Fibroblast of lung (primary cell): ENCODE measurements around the gene ACTR1A. TPM values are rescaled to one million over a fixed set of nuclear protein-coding genes. Genes with fewer than 3 reads are reported as not detected.

Experiments
- DNase-seq, 2 donors: peaks; one replicate each; pipeline versions ENCODE4 v3.0.0 to v3.0.0-alpha.2; 2010; ENCODE audit warnings: low read depth in 2 of 2
- H2AFZ ChIP-seq: 2 replicates; pipeline ENCODE4 v1.5.1; 2012; ENCODE audit warnings: low read length, control low read depth, inconsistent platforms
- H3K27ac ChIP-seq: 2 replicates; pipeline ENCODE4 v1.5.1; 2011; ENCODE audit warnings: low read length, control low read depth; ENCODE audit not compliant: insufficient read depth
- H3K27me3 ChIP-seq: 2 replicates; pipeline ENCODE4 v1.5.1; 2011; ENCODE audit warnings: mild to moderate bottlenecking, low read length; ENCODE audit not compliant: control insufficient read depth, insufficient read depth
- H3K36me3 ChIP-seq: 2 replicates; pipeline ENCODE4 v1.5.1; 2011; ENCODE audit warnings: low read length; ENCODE audit not compliant: control insufficient read depth, insufficient read depth
- H3K4me1 ChIP-seq: 2 replicates; pipeline ENCODE4 v1.5.1; 2011; ENCODE audit warnings: low read length; ENCODE audit not compliant: control insufficient read depth, insufficient read depth; ENCODE audit errors: extremely low read depth
- H3K4me2 ChIP-seq: 2 replicates; pipeline ENCODE4 v1.5.1; 2011; ENCODE audit warnings: low read length, control low read depth; ENCODE audit not compliant: insufficient read depth; ENCODE audit errors: extremely low read depth
- H3K4me3 ChIP-seq, 4 experiments: fragments of 200-600 bp in 1 of 4; sonication (generic) in 1 of 4; replicated peaks in 1 of 4; 2 replicates each; pipeline ENCODE4 v1.5.1; 2011 to 2016; ENCODE audit warnings: low read length in 4 of 4, low read depth in 3 of 4, mild to moderate bottlenecking in 3 of 4, control low read depth in 2 of 4, inconsistent platforms in 1 of 4, mixed read lengths in 1 of 4; ENCODE audit not compliant: insufficient read depth in 1 of 4; ENCODE audit errors: control extremely low read depth in 1 of 4
- H3K79me2 ChIP-seq: 2 replicates; pipeline ENCODE4 v1.5.1; 2012; ENCODE audit warnings: mild to moderate bottlenecking, low read length, inconsistent platforms; ENCODE audit not compliant: control insufficient read depth, insufficient read depth
- H3K9ac ChIP-seq: 2 replicates; pipeline ENCODE4 v1.5.1; 2011; ENCODE audit warnings: mild to moderate bottlenecking, low read length, control low read depth; ENCODE audit not compliant: insufficient read depth
- H3K9me3 ChIP-seq: 2 replicates; pipeline ENCODE4 v1.5.1; 2012; ENCODE audit warnings: low read depth, low read length; ENCODE audit not compliant: control insufficient read depth, insufficient read depth
- H4K20me1 ChIP-seq: 2 replicates; pipeline ENCODE4 v1.5.1; 2011; ENCODE audit warnings: low read length; ENCODE audit not compliant: control insufficient read depth, insufficient read depth; ENCODE audit errors: extremely low read depth
- EZH2 ChIP-seq: IDR thresholded peaks from 2 replicates; pipeline ENCODE4 v1.5.1; 2012; ENCODE audit warnings: low read length, control low read depth, mild to moderate bottlenecking; ENCODE audit errors: missing control alignments
- polyA plus RNA-seq, 2 donors: library from polyadenylated mRNA; depleted of rRNA in 1 of 2; stranded (reverse) in 1 of 2; unstranded in 1 of 2; fragments of >200 nt; gene quantifications; 2 replicates each; pipeline ENCODE4 v1.2.1, GENCODE V29; 2011 to 2012; ENCODE audit warnings: missing spikeins in 1 of 2
- total RNA-seq: library from RNA; depleted of rRNA; stranded (reverse); fragments of >200 nt; gene quantifications from 2 replicates; pipeline ENCODE4 v1.2.1, GENCODE V29; 2014
- TF ChIP-seq, protein P1 (sequence below), 2 donors: IDR thresholded peaks in 1 of 2; conservative IDR thresholded peaks in 1 of 2; 1 replicate in 1 of 2; 2 replicates in 1 of 2; pipeline ENCODE4 v1.5.1; 2011 to 2012; ENCODE audit warnings: low read length in 2 of 2, control low read depth in 1 of 2, inconsistent platforms in 1 of 2, low read depth in 1 of 2, mild to moderate bottlenecking in 1 of 2

ACTR1A gene
- total and polyA plus RNA-seq, 2 donors (not counting 1 experiment from before 2014, with no cell fraction given): 125 to 128 TPM

DNA sequence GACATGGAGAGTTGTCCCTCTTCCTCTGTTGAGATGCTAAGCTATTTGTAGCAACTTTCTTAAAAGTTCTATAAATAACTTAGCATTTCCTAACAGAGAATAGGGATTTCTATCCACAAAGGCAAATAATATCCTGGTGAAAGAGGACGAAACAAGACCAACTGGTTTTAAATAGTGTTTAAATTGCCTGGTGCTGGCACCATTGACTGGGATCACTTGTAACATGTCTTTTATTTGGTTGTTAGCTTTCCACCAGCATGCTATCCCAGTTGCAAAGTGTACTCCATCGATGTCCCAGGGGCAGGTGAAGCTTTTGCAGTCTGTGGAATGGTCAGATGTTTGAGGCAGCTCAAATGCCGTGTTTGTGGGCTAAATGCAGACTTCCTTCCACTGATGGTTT is 5.0 kb upstream of the ACTR1A start:
- Histone ChIP-seq H3K79me2 (peaks cover 26% of the 10 kb centered on the region), H4K20me1 (no peaks in the 10 kb centered on the region), H3K36me3 (no peaks in the 10 kb centered on the region), H3K4me3 (no peak overlapping the region), H3K27me3 (no peaks in the 10 kb centered on the region), H3K4me2 (no peak overlapping the region), H3K4me1 (peaks cover 5% of the 10 kb centered on the region), H3K27ac (no peak overlapping the region), H3K9me3 (no peaks in the 10 kb centered on the region), H3K9ac (no peak overlapping the region), H2AFZ (no peak overlapping the region)
- no peak for DNase-seq
- TF ChIP-seq, protein P1, sequence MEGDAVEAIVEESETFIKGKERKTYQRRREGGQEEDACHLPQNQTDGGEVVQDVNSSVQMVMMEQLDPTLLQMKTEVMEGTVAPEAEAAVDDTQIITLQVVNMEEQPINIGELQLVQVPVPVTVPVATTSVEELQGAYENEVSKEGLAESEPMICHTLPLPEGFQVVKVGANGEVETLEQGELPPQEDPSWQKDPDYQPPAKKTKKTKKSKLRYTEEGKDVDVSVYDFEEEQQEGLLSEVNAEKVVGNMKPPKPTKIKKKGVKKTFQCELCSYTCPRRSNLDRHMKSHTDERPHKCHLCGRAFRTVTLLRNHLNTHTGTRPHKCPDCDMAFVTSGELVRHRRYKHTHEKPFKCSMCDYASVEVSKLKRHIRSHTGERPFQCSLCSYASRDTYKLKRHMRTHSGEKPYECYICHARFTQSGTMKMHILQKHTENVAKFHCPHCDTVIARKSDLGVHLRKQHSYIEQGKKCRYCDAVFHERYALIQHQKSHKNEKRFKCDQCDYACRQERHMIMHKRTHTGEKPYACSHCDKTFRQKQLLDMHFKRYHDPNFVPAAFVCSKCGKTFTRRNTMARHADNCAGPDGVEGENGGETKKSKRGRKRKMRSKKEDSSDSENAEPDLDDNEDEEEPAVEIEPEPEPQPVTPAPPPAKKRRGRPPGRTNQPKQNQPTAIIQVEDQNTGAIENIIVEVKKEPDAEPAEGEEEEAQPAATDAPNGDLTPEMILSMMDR (conservative IDR thresholded peaks at IDR 0.05 in 1 of 2, IDR thresholded peaks at IDR 0.05 in 1 of 2; ENCODE audit: low read depth in 1 of 2, low read length in 2 of 2): no peak
- no peak for TF ChIP-seq EZH2

DNA sequence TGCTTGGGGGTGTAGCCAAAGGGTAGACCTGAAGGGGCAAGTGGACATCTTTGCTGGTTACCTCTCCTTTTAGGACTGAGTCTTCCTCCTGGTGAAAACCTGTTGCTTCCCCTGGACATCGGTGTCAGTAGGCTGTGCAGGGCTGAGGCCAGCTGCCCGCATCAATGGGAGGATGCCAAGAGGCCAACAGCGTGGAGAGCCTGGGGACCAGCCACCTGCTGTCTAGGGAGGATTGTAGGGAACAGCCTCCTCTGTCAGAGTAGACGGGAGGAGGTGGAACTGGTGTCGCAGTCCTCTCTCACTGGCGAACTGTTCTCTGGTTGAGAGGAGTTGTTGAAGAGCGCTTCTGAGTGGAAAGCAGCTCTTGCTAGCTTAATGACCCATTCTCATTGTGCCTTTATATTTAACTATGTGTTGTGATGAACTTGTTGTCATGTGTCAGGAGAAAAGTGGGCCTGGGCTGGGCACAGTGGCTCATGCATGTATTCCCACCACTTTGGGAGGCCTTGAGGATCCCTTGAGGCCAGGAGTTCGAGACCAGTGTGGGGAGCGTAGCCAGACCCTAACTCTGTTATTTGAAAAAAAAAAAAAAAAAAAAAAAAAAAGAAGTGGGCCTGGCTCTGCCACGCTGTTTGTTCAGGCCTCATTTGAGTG is 3.1 kb upstream of the ACTR1A start:
- no peak overlapping the region for H2AFZ ChIP-seq
- no peaks in the 10 kb centered on the region for H3K36me3 ChIP-seq
- H3K27ac ChIP-seq: no peak overlapping the region
- TF ChIP-seq, protein P1 (conservative IDR thresholded peaks at IDR 0.05 in 1 of 2, IDR thresholded peaks at IDR 0.05 in 1 of 2; ENCODE audit: low read depth in 1 of 2, low read length in 2 of 2): no peak
- TF ChIP-seq EZH2: no peak
- H3K4me1 ChIP-seq: peaks cover 5% of the 10 kb centered on the region
- no peak for DNase-seq
- no peak overlapping the region for H3K9ac ChIP-seq
- peaks cover 38% of the 10 kb centered on the region for H3K79me2 ChIP-seq
- peak overlapping the region; percentile 94 for H3K4me2 ChIP-seq
- no peaks in the 10 kb centered on the region for H3K27me3 ChIP-seq
- H3K4me3 ChIP-seq: peak overlapping the region; percentile 81 to 92 (median 86)
- H3K9me3 ChIP-seq: no peaks in the 10 kb centered on the region
- no peaks in the 10 kb centered on the region for H4K20me1 ChIP-seq

DNA sequence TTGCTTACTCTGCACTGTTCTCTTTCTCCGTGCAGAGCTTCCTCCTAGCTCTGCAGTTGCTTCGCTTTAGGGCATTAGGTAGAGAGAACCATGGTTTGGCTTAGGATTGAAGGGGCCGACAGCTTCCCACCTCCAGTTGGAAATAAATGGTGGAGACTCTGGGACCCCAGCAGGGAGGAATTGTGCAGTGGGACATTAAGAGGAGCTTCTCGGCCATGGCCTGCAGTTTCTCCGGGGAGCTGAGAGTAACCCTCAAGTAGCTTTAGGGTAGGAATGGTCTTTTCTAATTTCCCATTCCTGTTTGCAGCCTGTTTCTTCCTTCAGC is 2.4 kb upstream of the ACTR1A start:
- TF ChIP-seq, protein P1 (conservative IDR thresholded peaks at IDR 0.05 in 1 of 2, IDR thresholded peaks at IDR 0.05 in 1 of 2; ENCODE audit: low read depth in 1 of 2, low read length in 2 of 2): no peak
- no peak for TF ChIP-seq EZH2
- no peaks in the 10 kb centered on the region for H3K9me3 ChIP-seq
- DNase-seq: no peak
- no peak overlapping the region for H3K9ac ChIP-seq
- peak overlapping the region; percentile 81 to 92 (median 86) for H3K4me3 ChIP-seq
- peaks cover 5% of the 10 kb centered on the region for H3K4me1 ChIP-seq
- H2AFZ ChIP-seq: no peak overlapping the region
- no peaks in the 10 kb centered on the region for H4K20me1 ChIP-seq
- H3K36me3 ChIP-seq: no peaks in the 10 kb centered on the region
- H3K4me2 ChIP-seq: peak overlapping the region; percentile 94
- no peaks in the 10 kb centered on the region for H3K27me3 ChIP-seq
- H3K79me2 ChIP-seq: peaks cover 42% of the 10 kb centered on the region
- H3K27ac ChIP-seq: no peak overlapping the region
